MM.1S (cell line): Measurements from ENCODE around the gene PLA2R1.

Source experiments
- EZH2 ChIP-seq: fragments of 300-600 bp; sonication (generic); optimal IDR thresholded peaks from 2 replicates; pipeline ENCODE3; 2017; ENCODE audit warnings: low read depth, mild to moderate bottlenecking, antibody characterized with exemption, low read length, mixed read lengths
- TF ChIP-seq, protein P1 (sequence below): fragments of 300-600 bp; sonication (generic); IDR thresholded peaks from 2 replicates; pipeline ENCODE4 v1.5.1; 2016; ENCODE audit warnings: antibody characterized with exemption, low read length, mixed read lengths

DNA sequence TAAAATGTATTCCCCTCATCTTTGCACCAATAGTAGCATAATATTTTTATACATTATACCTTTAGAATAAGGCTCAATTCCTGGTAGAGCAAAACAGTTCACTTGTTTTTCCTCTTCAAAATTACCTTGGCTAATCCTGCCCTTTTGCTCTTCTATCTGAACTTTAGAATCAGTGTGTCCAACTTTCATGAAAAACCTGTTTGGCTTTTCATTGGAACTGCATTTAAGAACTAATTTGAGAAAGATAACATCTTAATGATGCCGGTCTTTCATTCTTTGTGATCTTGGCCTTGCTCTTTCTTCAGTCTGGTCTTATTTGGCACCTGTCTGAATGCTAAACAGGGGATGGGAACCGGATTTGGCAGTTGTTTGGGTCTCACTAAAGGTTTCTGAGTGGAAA lies 151.5 kb downstream of the PLA2R1 start:
- TF ChIP-seq, protein P1, sequence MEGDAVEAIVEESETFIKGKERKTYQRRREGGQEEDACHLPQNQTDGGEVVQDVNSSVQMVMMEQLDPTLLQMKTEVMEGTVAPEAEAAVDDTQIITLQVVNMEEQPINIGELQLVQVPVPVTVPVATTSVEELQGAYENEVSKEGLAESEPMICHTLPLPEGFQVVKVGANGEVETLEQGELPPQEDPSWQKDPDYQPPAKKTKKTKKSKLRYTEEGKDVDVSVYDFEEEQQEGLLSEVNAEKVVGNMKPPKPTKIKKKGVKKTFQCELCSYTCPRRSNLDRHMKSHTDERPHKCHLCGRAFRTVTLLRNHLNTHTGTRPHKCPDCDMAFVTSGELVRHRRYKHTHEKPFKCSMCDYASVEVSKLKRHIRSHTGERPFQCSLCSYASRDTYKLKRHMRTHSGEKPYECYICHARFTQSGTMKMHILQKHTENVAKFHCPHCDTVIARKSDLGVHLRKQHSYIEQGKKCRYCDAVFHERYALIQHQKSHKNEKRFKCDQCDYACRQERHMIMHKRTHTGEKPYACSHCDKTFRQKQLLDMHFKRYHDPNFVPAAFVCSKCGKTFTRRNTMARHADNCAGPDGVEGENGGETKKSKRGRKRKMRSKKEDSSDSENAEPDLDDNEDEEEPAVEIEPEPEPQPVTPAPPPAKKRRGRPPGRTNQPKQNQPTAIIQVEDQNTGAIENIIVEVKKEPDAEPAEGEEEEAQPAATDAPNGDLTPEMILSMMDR: no peak
- TF ChIP-seq EZH2: no peak
